Right lobe of liver (tissue), 6 donors: ENCODE data around the gene SAMD1. TPM values are rescaled to one million over a fixed set of nuclear protein-coding genes. Genes with fewer than 3 reads are reported as not detected.

ENCODE experiments used
- ATAC-seq, 4 donors: fragments of 200-7000 bp; cut with Tn5 transposase; one replicate each; pipeline ENCODE4 v1.9.1; 2020; ENCODE audit warnings: mild to moderate bottlenecking in 4 of 4, moderate library complexity in 4 of 4
- DNase-seq, 3 donors: peaks; one replicate each; pipeline ENCODE4 v3.0.0-alpha.2; 2020
- H3K27ac ChIP-seq, 3 donors: fragments of 200-600 bp; one replicate each; pipeline ENCODE4 v1.8.0; 2022
- H3K27me3 ChIP-seq, 2 donors: fragments of 200-600 bp; one replicate each; pipeline ENCODE4 v1.8.0; 2022
- H3K36me3 ChIP-seq, 4 donors: fragments of 200-600 bp; sonication (generic) in 1 of 4; one replicate each; pipeline versions ENCODE4 v1.5.1 to v1.8.0; 2017 to 2022; ENCODE audit warnings: control low read depth in 1 of 4
- H3K4me1 ChIP-seq, 4 donors: fragments of 200-600 bp; sonication (generic) in 1 of 4; one replicate each; pipeline versions ENCODE4 v1.5.1 to v1.8.0; 2017 to 2022; ENCODE audit warnings: control low read depth in 1 of 4
- H3K4me3 ChIP-seq, 3 donors: fragments of 200-600 bp; one replicate each; pipeline ENCODE4 v1.8.0; 2022
- H3K9me3 ChIP-seq, 4 donors: fragments of 200-600 bp; sonication (generic) in 1 of 4; one replicate each; pipeline versions ENCODE4 v1.5.1 to v1.8.0; 2017 to 2022; ENCODE audit warnings: control low read depth in 1 of 4
- CTCF ChIP-seq, 4 donors: fragments of 200-600 bp in 3 of 4; fragments of 450-650 bp in 1 of 4; IDR thresholded peaks; one replicate each; pipeline versions ENCODE4 v1.5.1 to v1.8.0; 2016 to 2022; ENCODE audit warnings: antibody characterized with exemption in 4 of 4, mild to moderate bottlenecking in 2 of 4
- POLR2A ChIP-seq: fragments of 450-650 bp; IDR thresholded peaks from one replicate; pipeline ENCODE4 v1.6.1; 2017; ENCODE audit warnings: antibody characterized with exemption, mild to moderate bottlenecking
- WGBS: methylation state at CpG from one replicate; pipeline ENCODE4 v1.1.6; 2018; ENCODE audit warnings: low coverage, low lambda C conversion rate; ENCODE audit not compliant: insufficient coverage; ENCODE audit errors: missing lambda C conversion rate; 5-methylcytosine and 5-hydroxymethylcytosine counted together
- intact Hi-C, 2 donors: fragments of 100-400 bp; cut with DNase I; formaldehyde crosslinking; loops; one replicate each; pipeline versions ENCODE4 v1.11.2 to v1.14.1; 2022
- total RNA-seq, 6 experiments: library from RNA; depleted of rRNA in 2 of 6; stranded (reverse); fragments of >200 nt in 2 of 6; fragmentation: NEBNext Ultra II Directional in 3 of 6; extraction: Animal tissue kit (Norgen Biotek cat#: 25700) in 3 of 6; gene quantifications; one replicate each; pipeline versions ENCODE4 v1.1.0 to v1.2.4, GENCODE V29; 2016 to 2023
- donor health status: DM: no; HTN: yes; CAD: no.
- donor health status: DM: no; HTN: no; CAD: no.
- donor health status: DM: no; HTN: no; CAD: no.
- donor health status: DM: no; HTN: yes; CAD: no.
- donor health status: DM: no; HTN: yes; CAD: no.

Gene SAMD1
- total RNA-seq, 6 experiments from 2014 or later = 10.0 to 25.3 (median 15.6) TPM

DNA sequence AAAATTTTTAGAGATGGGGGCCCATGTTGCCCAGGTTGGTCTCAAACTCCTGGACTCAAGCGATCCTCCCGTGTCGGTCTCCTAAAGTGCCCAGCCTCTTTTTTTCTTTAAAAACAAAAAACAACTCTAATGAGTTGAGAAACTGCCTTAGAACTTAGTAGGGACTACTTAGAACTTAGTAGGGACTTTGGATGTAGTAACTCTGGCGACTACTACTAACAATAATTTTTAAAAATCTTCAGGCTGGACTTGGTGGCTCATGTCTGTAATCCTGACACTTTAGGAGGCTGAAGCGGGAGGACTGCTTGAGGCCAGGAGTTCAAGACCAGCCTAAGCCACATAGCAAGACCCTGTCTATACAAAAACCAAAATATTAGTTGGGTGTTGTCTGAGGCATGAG lies 4.5 kb downstream of the SAMD1 start:
- Histone ChIP-seq H3K27ac (no peak overlapping the region), H3K4me3 (no peak overlapping the region), H3K4me1 (peaks cover 0 to 20% (median 0%) of the 10 kb centered on the region in 4 donors), H3K36me3 (peaks cover 0 to 5% (median under 1%) of the 10 kb centered on the region in 4 donors), H3K27me3 (no peaks in the 10 kb centered on the region), H3K9me3 (no peaks in the 10 kb centered on the region)
- DNase-seq (no peak), ATAC-seq (no peak)
- no peak for TF ChIP-seq POLR2A
- no peak for TF ChIP-seq CTCF (IDR thresholded peaks at IDR 0.05)
- intact Hi-C loops = loop anchor here in 1 of 2 donors (10.0 kb wide), 1 partner anchor 49 kb away; the partner anchor contains the start of gene ASF1B
- 68% methylated on average over 5 of the region's 5 CpGs for WGBS

DNA sequence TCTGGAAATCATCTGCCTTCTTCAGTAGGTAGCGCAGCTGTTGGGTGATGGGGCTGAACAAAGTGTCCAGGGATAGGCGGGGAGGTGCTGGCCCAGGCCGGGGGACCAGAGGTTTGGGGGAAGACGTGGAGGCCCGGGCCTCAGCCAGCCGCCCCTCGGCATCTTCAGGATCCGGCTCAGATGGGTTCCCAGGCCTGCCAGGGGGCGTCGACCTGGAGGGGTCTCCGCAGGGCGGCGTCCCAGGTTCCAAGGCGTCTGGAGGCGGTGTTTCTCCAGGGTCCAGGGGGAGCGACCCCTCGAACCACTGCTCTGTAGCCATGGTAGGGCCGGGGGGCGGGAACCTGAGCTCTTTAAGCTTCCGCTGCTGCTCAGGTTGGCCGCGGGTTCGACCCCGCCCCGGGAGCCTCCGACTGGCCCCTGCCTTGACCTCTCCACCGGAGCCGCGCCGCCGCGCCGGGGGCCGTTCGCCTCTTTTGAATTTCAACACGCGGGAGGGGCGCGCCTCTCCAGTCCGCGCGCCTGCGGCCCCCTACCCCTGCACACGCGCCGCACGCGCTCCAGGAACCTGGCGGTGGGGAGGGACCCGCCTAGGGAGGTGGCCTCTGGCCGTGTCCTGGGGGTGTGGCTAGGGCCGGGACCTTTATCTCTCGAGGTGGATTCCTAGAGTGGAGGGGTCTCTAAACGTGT lies 5.1 kb downstream of the SAMD1 start, which contains the start of gene C19orf67:
C19orf67 (minus strand) TSS at position 475 of the 687 bp plus-strand sequence; CDS start at position 319, 156 bp downstream.
- WGBS = 62% methylated on average over 12 of the region's 54 CpGs
- peaks cover 0 to 5% (median under 1%) of the 10 kb centered on the region in 4 donors for H3K36me3 ChIP-seq

GRCh38 chr19:14082675-14082960 lies 7.9 kb downstream of the SAMD1 start:
- Histone ChIP-seq H3K27ac (no peak overlapping the region), H3K27me3 (no peaks in the 10 kb centered on the region), H3K36me3 (no peaks in the 10 kb centered on the region), H3K9me3 (no peaks in the 10 kb centered on the region), H3K4me3 (no peak overlapping the region), H3K4me1 (peaks cover 0 to 25% (median 0%) of the 10 kb centered on the region in 4 donors)
- DNase-seq (no peak), ATAC-seq (no peak)
- 71% methylated on average over 1 of the region's 1 CpG for WGBS
- intact Hi-C loops = loop anchor here in 1 of 2 donors (10.0 kb wide), 1 partner anchor 52 kb away; the partner anchor contains the start of gene ASF1B
- TF ChIP-seq POLR2A (no peak), CTCF (IDR thresholded peaks at IDR 0.05) (no peak)

More for the DNA sequence above, 5.1 kb downstream of the SAMD1 start, which contains the start of gene C19orf67:
- DNase-seq (no peak), ATAC-seq (no peak)
- peaks cover 0 to 20% (median 0%) of the 10 kb centered on the region in 4 donors for H3K4me1 ChIP-seq
- no peak for TF ChIP-seq CTCF (IDR thresholded peaks at IDR 0.05)
- TF ChIP-seq POLR2A = no peak
- no peaks in the 10 kb centered on the region for H3K27me3 ChIP-seq
- no peak within 1 kb of the TSS for H3K27ac ChIP-seq
- H3K9me3 ChIP-seq = no peaks in the 10 kb centered on the region
- intact Hi-C loops = loop anchor here in 1 of 2 donors (10.0 kb wide), 1 partner anchor 49 kb away; the partner anchor contains the start of gene ASF1B
- H3K4me3 ChIP-seq = no peak within 1 kb of the TSS

DNA sequence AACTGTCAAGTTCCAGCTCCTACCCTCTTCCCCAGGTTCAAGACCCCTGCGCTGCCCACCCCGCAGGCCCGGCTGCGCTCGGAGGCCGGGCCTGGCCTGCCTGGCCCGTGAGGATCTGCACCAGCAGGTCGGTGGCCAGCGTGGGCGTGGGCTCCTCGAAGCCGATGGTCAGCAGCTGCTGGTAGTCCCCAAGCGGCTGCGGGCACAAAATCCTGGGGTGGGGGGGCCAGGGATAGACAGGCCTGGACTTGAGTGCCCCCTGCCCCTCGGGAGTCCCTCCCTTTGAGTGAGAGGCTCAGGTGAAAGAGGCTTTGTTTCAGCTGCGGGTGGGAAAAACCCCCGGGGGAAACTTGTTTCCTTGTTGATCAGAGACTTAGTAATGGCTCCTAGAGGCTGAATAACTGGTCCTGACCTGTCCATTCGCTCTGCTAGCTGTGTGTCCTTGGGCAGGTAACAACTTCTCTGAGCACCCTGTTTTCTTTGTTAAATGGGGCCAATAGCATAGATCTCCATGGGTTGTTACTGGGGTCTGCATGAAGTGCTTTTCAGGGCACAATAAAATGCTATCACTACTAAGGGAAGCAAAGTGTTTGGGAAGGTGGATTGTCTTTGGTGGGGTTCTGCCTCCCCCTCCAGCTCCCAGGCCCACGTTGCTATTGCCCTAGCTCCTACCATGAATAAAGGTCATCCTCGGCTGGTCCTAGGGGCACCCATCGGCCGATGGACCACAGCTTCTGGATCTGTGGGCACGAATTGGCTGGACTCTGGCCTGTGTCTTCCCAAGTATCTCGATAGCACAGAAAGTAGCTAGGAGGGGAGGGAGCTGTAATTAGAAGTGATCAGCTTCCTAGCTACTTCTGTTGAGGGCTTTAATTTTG lies 8.5 kb downstream of the SAMD1 start:
- Histone ChIP-seq H3K27ac (peak overlapping the region; percentile 76 to 91 (median 87)), H3K4me1 (peaks cover 0 to 25% (median 0%) of the 10 kb centered on the region in 4 donors), H3K36me3 (no peaks in the 10 kb centered on the region), H3K27me3 (no peaks in the 10 kb centered on the region), H3K4me3 (peak overlapping the region; percentile 61 to 78 (median 73)), H3K9me3 (no peaks in the 10 kb centered on the region)
- no peak for TF ChIP-seq POLR2A
- TF ChIP-seq CTCF (IDR thresholded peaks at IDR 0.05) = no peak
- DNase-seq (peak in 2 of 3 donors; percentile 60 to 73), ATAC-seq (peak in 1 of 4 donors; percentile 1)
- intact Hi-C loops = loop anchor here in 1 of 2 donors (10.0 kb wide), 1 partner anchor 53 kb away; the partner anchor contains the start of gene ASF1B
- 9% methylated on average over 7 of the region's 24 CpGs for WGBS
